Aorta (tissue), 5 donors: ENCODE data around the gene MYO1D. TPM values are rescaled to one million over a fixed set of nuclear protein-coding genes. Genes with fewer than 3 reads are reported as not detected.

Experiments used
- ATAC-seq: fragments of 200-7000 bp; cut with Tn5 transposase; one replicate; pipeline ENCODE4 v1.9.1; 2022; ENCODE audit warnings: moderate library complexity; ENCODE audit not compliant: low FRiP score
- DNase-seq, 2 donors: peaks; one replicate each; pipeline ENCODE4 v3.0.0-alpha.2; 2020
- H3K27ac ChIP-seq, 2 donors: one replicate each; pipeline ENCODE4 v1.5.1; 2013; ENCODE audit warnings: low read length in 2 of 2, mild to moderate bottlenecking in 2 of 2, moderate library complexity in 2 of 2, control low read depth in 1 of 2, inconsistent platforms in 1 of 2, low read depth in 1 of 2
- H3K27me3 ChIP-seq, 2 donors: one replicate each; pipeline ENCODE4 v1.6.1; 2013; ENCODE audit warnings: control low read depth in 1 of 2, low read length in 1 of 2, mild to moderate bottlenecking in 1 of 2, moderate library complexity in 1 of 2; ENCODE audit not compliant: insufficient read depth in 2 of 2, control insufficient read depth in 1 of 2
- H3K36me3 ChIP-seq, 2 donors: one replicate each; pipeline ENCODE4 v1.6.1; 2013; ENCODE audit warnings: control low read depth in 1 of 2, low read length in 1 of 2, mild to moderate bottlenecking in 1 of 2; ENCODE audit not compliant: insufficient read depth in 2 of 2, control insufficient read depth in 1 of 2
- H3K4me1 ChIP-seq, 2 donors: one replicate each; pipeline ENCODE4 v1.6.1; 2013; ENCODE audit warnings: low read length in 2 of 2, control low read depth in 1 of 2, mild to moderate bottlenecking in 1 of 2, moderate library complexity in 1 of 2; ENCODE audit not compliant: insufficient read depth in 2 of 2, control insufficient read depth in 1 of 2
- H3K4me3 ChIP-seq, 2 donors: one replicate each; pipeline ENCODE4 v1.5.1; 2013; ENCODE audit warnings: low read length in 2 of 2, control low read depth in 1 of 2, mild to moderate bottlenecking in 1 of 2
- H3K9me3 ChIP-seq: one replicate; pipeline ENCODE4 v1.6.1; 2013; ENCODE audit warnings: mild to moderate bottlenecking, low read length; ENCODE audit not compliant: control insufficient read depth
- WGBS, 2 donors: extraction: QIAGEN DNeasy Blood & Tissue Kit; methylation state at CpG; one replicate each; pipeline ENCODE4 v1.1.7; 2013; 5-methylcytosine and 5-hydroxymethylcytosine counted together
- intact Hi-C, 2 donors: fragments of 100-400 bp; cut with DNase I; formaldehyde crosslinking; loops; one replicate each; pipeline versions ENCODE4 v1.14.2 to v1.15.0; 2022
- polyA plus RNA-seq, 2 donors: library from polyadenylated mRNA; stranded (reverse); fragments of 200-250 nt; gene quantifications; one replicate each; pipeline ENCODE4 v1.2.3, GENCODE V29; 2013
- total RNA-seq, 2 donors: library from RNA; stranded (reverse); fragmentation: NEBNext Ultra II Directional; extraction: Animal tissue kit (Norgen Biotek cat#: 25700); gene quantifications; one replicate each; pipeline ENCODE4 v1.2.1, GENCODE V29; 2021
- donor health status: healthy with polysubstance abuse.
- donor health status: Bipolar disorder and iron deficiency.
- donor health status: DM: no; HTN: no; CAD: no.
- donor health status: DM: no; HTN: no; CAD: no.
- donor health status: DM: yes; HTN: yes; CAD: no.

MYO1D gene
- total and polyA plus RNA-seq, 4 donors, result 62.5 to 358 (median 164) TPM

DNA sequence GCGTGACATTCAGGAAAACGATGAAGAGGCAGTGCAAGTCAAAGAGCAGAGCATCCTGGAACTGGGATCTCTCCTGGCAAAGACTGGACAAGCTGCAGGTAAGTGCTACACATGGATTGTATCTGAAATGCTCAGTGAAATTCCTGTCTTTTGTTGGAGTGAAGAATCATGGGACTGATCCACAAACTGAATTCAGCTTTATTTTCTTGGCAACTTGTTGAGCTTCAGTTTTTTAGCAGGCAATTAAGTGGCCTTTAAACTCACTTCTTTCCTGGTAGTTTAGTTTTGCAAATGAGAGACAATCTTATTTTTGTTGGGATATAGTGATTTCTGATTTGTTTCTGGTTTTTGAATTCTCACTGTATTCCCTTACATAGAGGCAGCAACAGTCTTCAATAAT lies 430.0 kb downstream of the MYO1D start:
- DNase-seq (no peak), ATAC-seq (no peak)
- Histone ChIP-seq H3K27me3 (no peaks in the 10 kb centered on the region), H3K4me3 (no peak overlapping the region), H3K27ac (no peak overlapping the region), H3K4me1 (no peaks in the 10 kb centered on the region), H3K36me3 (no peaks in the 10 kb centered on the region), H3K9me3 (no peaks in the 10 kb centered on the region)
- WGBS, 2 donors, result 56 to 76% methylated on average over 2 of the region's 2 CpGs
- intact Hi-C loops, result no loop called here

- ATAC-seq (no peak), DNase-seq (no peak)
- H3K36me3 ChIP-seq, result no peaks in the 10 kb centered on the region
- no peak overlapping the region for H3K27ac ChIP-seq
- H3K9me3 ChIP-seq, result no peaks in the 10 kb centered on the region
- H3K27me3 ChIP-seq, result no peaks in the 10 kb centered on the region
- intact Hi-C loops, result no loop called here
- peak overlapping the region in 1 of 2 donors; percentile 18 for H3K4me3 ChIP-seq
- no peaks in the 10 kb centered on the region for H3K4me1 ChIP-seq
- 64 to 68% methylated on average over 2 of the region's 2 CpGs for WGBS, 2 donors
These were observed 431.0 kb downstream of the MYO1D start for GRCh38 chr17:32445971-32446370.

GRCh38 chr17:32445497-32445896 lies 431.4 kb downstream of the MYO1D start:
- peak overlapping the region; percentile 88 to 97 for H3K4me3 ChIP-seq
- intact Hi-C loops, result no loop called here

GRCh38 chr17:32445074-32445415 lies 431.9 kb downstream of the MYO1D start:
- peak overlapping the region; percentile 88 to 97 for H3K4me3 ChIP-seq
- peak overlapping the region in 1 of 2 donors; percentile 49 for H3K27ac ChIP-seq
- ATAC-seq (peak; percentile 39), DNase-seq (peak in 1 of 2 donors; percentile 50)
- H3K9me3 ChIP-seq, result no peaks in the 10 kb centered on the region
- H3K36me3 ChIP-seq, result no peaks in the 10 kb centered on the region
- WGBS, 2 donors, result 0 to 1% methylated on average over 14 of the region's 14 CpGs
- intact Hi-C loops, result no loop called here
- H3K27me3 ChIP-seq, result no peaks in the 10 kb centered on the region
- H3K4me1 ChIP-seq, result no peaks in the 10 kb centered on the region

More at GRCh38 chr17:32445497-32445896, 431.4 kb downstream of the MYO1D start:
- no peak overlapping the region for H3K27ac ChIP-seq
- 19 to 20% methylated on average over 6 of the region's 6 CpGs for WGBS, 2 donors
- no peaks in the 10 kb centered on the region for H3K9me3 ChIP-seq
- H3K36me3 ChIP-seq, result no peaks in the 10 kb centered on the region
- no peaks in the 10 kb centered on the region for H3K4me1 ChIP-seq
- H3K27me3 ChIP-seq, result no peaks in the 10 kb centered on the region
- ATAC-seq, result no peak
- DNase-seq, result no peak

- ATAC-seq (peak; percentile 99), DNase-seq (peak; percentile 99)
- intact Hi-C loops, result no loop called here
- Histone ChIP-seq H3K36me3 (no peaks in the 10 kb centered on the region), H3K4me3 (peak within 1 kb of the TSS; percentile 88 to 97), H3K4me1 (no peaks in the 10 kb centered on the region), H3K27ac (peak within 1 kb of the TSS in 1 of 2 donors; percentile 49), H3K9me3 (no peaks in the 10 kb centered on the region), H3K27me3 (no peaks in the 10 kb centered on the region)
- 0 to 1% methylated on average over 64 to 74 of the region's 74 CpGs for WGBS, 2 donors
These were observed 432.4 kb downstream of the MYO1D start, which contains the start of gene PSMD11 for GRCh38 chr17:32444301-32445073. Gene PSMD11, plus strand, starts transcription at chr17:32444510. Its CDS starts 14 bp downstream, at chr17:32444524.

DNA sequence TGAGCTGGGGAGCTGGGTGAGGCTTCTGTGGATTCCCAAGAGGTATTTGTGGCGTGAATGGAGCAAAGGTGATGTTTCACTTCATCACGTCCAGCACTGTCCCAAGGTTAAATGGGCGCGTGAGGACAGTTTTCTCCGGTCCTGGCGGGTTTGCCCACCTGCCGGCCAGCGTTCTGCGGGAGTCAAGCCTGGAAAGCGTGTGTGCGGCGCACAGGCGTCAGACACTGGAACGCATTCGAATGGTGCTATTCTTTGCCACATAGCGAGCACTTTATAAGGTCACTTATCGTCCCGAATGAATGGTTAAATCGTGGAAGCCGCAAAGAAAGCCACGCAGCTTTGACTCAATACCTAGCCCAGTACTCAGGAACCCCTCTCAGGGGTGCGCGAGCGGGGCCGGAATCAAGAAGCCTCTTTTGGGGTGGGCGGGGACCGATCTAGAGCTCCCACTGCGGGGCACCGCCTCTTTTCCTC lies 433.1 kb downstream of the MYO1D start:
- intact Hi-C loops, result no loop called here
- Histone ChIP-seq H3K9me3 (no peaks in the 10 kb centered on the region), H3K4me3 (peak overlapping the region; percentile 32 to 66), H3K4me1 (no peaks in the 10 kb centered on the region), H3K36me3 (no peaks in the 10 kb centered on the region), H3K27ac (no peak overlapping the region), H3K27me3 (no peaks in the 10 kb centered on the region)
- WGBS, 2 donors, result 7 to 11% methylated on average over 29 of the region's 29 CpGs
- peak; percentile 10 for ATAC-seq
- DNase-seq, result no peak

Other genes with a start within 250 kb of the MYO1D start
- 10 to 100 TPM; 39.3 to 65.8 TPM for gene TMEM98, start 51.0 kb upstream of the MYO1D start, total RNA-seq
- 10 to 100 TPM; 56.0 to 91.4 TPM for gene TMEM98, start 51.0 kb upstream of the MYO1D start, polyA plus RNA-seq
- gene SPACA3, start 114.7 kb upstream of the MYO1D start, total RNA-seq, result not detected
- not detected for gene SPACA3, start 114.7 kb upstream of the MYO1D start, polyA plus RNA-seq